ENCODE results near the gene SDHB.
"Not testable (repeated sequence)": the region's sequence is repeated elsewhere in the genome, so short reads cannot be mapped to it uniquely, and the experiment has no call there.

SDHB gene

GRCh38 chr1:17067465-17068240, 13.8 kb upstream of the SDHB start:
- TF ChIP-seq CTCF (IDR thresholded peaks at IDR 0.05; ENCODE audit: control insufficient read depth, extremely low read depth, insufficient read depth): no peak
- no peak for DNase-seq (ENCODE audit: low read depth)
- H3K4me3 ChIP-seq (ENCODE audit: low read depth, low read length): no peak overlapping the region

- no peak for TF ChIP-seq CTCF (IDR thresholded peaks at IDR 0.05; ENCODE audit: control insufficient read depth, extremely low read depth, insufficient read depth)
- H3K4me3 ChIP-seq (ENCODE audit: low read depth, low read length): no peak overlapping the region
- DNase-seq (ENCODE audit: low read depth): no peak
Measured at GRCh38 chr1:17067069-17067426, 13.2 kb upstream of the SDHB start.

- no peak overlapping the region for H3K4me3 ChIP-seq (ENCODE audit: low read depth, low read length)
- no peak for DNase-seq (ENCODE audit: low read depth)
- TF ChIP-seq CTCF (IDR thresholded peaks at IDR 0.05; ENCODE audit: control insufficient read depth, extremely low read depth, insufficient read depth): no peak
Measured at GRCh38 chr1:17066361-17067068, 12.7 kb upstream of the SDHB start.

GRCh38 chr1:17065666-17066065, 11.8 kb upstream of the SDHB start:
- TF ChIP-seq CTCF (IDR thresholded peaks at IDR 0.05; ENCODE audit: control insufficient read depth, extremely low read depth, insufficient read depth): no peak
- DNase-seq (ENCODE audit: low read depth): no peak

GRCh38 chr1:17062751-17063150, 8.9 kb upstream of the SDHB start:
- not testable (repeated sequence) for H3K4me3 ChIP-seq (ENCODE audit: low read depth, low read length); DNase-seq (ENCODE audit: low read depth)

More at GRCh38 chr1:17065666-17066065, 11.8 kb upstream of the SDHB start:
- no peak overlapping the region for H3K4me3 ChIP-seq (ENCODE audit: low read depth, low read length)

- no peak for DNase-seq (ENCODE audit: low read depth)
- no peak for TF ChIP-seq CTCF (IDR thresholded peaks at IDR 0.05; ENCODE audit: control insufficient read depth, extremely low read depth, insufficient read depth)
- H3K4me3 ChIP-seq (ENCODE audit: low read depth, low read length): no peak overlapping the region
Measured at GRCh38 chr1:17061892-17062291, 8.1 kb upstream of the SDHB start.

- TF ChIP-seq CTCF (IDR thresholded peaks at IDR 0.05; ENCODE audit: control insufficient read depth, extremely low read depth, insufficient read depth): no peak
- no peak for DNase-seq (ENCODE audit: low read depth)
- H3K4me3 ChIP-seq (ENCODE audit: low read depth, low read length): no peak overlapping the region
Measured at GRCh38 chr1:17061486-17061885, 7.7 kb upstream of the SDHB start.
